Right cardiac atrium (tissue), 5 donors: ENCODE results near the gene CDS2. TPM values are rescaled to one million over a fixed set of nuclear protein-coding genes. Genes with fewer than 3 reads are reported as not detected.

ENCODE experiments used
- ATAC-seq, 2 donors: fragments of 200-7000 bp; cut with Tn5 transposase; one replicate each; pipeline versions ENCODE4 v1.8.0 to v1.9.1; 2020; ENCODE audit warnings: moderate library complexity in 2 of 2, mild to moderate bottlenecking in 1 of 2
- DNase-seq, 3 donors: peaks; one replicate each; pipeline ENCODE4 v3.0.0-alpha.2; 2020
- H3K27ac ChIP-seq: one replicate; pipeline ENCODE4 v1.5.1; 2013; ENCODE audit warnings: mild to moderate bottlenecking, low read length, control low read depth, moderate library complexity
- H3K27me3 ChIP-seq: one replicate; pipeline ENCODE4 v1.6.1; 2013; ENCODE audit not compliant: control insufficient read depth, insufficient read depth
- H3K4me1 ChIP-seq: one replicate; pipeline ENCODE4 v1.6.1; 2013; ENCODE audit warnings: low read length; ENCODE audit not compliant: control insufficient read depth, insufficient read depth
- H3K4me3 ChIP-seq: one replicate; pipeline ENCODE4 v1.5.1; 2013; ENCODE audit warnings: low read length, control low read depth
- H3K9me3 ChIP-seq: one replicate; pipeline ENCODE4 v1.6.1; 2013; ENCODE audit warnings: low read length; ENCODE audit not compliant: control insufficient read depth
- WGBS: extraction: QIAGEN DNeasy Blood & Tissue Kit; methylation state at CpG from one replicate; pipeline ENCODE4 v1.1.7; 2013; 5-methylcytosine and 5-hydroxymethylcytosine counted together
- intact Hi-C, 4 donors: fragments of 100-400 bp; cut with DNase I; formaldehyde crosslinking; loops; one replicate each; pipeline versions ENCODE4 v1.11.0 to v1.14.0; 2022 to 2023
- polyA plus RNA-seq: library from polyadenylated mRNA; stranded (reverse); fragments of 200-250 nt; gene quantifications from one replicate; pipeline ENCODE4 v1.2.3, GENCODE V29; 2013
- total RNA-seq, 4 donors: library from RNA; stranded (reverse); fragmentation: NEBNext Ultra II Directional; extraction: Animal tissue kit (Norgen Biotek cat#: 25700); gene quantifications; one replicate each; pipeline ENCODE4 v1.2.1, GENCODE V29; 2021
- donor health status: healthy with polysubstance abuse.
- donor health status: DM: no; HTN: yes; CAD: no.
- donor health status: DM: no; HTN: no; CAD: no.
- donor health status: DM: no; HTN: yes; CAD: no; lungs with severe emphysema.
- donor health status: DM: yes; HTN: yes; CAD: no.

The CDS2 gene
- total and polyA plus RNA-seq, 5 donors, result 29.1 to 98.6 (median 87.9) TPM

GRCh38 chr20:5140195-5140594 lies 13.4 kb downstream of the CDS2 start:
- H3K4me3 ChIP-seq, result no peak overlapping the region
- no peak overlapping the region for H3K27ac ChIP-seq
- no peaks in the 10 kb centered on the region for H3K27me3 ChIP-seq
- intact Hi-C loops, result no loop called here
- no peaks in the 10 kb centered on the region for H3K9me3 ChIP-seq
- H3K4me1 ChIP-seq, result peaks cover 13% of the 10 kb centered on the region
- ATAC-seq, result no peak
- no peak for DNase-seq

GRCh38 chr20:5141615-5142014 lies 14.8 kb downstream of the CDS2 start:
- Histone ChIP-seq H3K4me1 (peaks cover 10% of the 10 kb centered on the region), H3K4me3 (no peak overlapping the region), H3K27ac (no peak overlapping the region), H3K27me3 (no peaks in the 10 kb centered on the region), H3K9me3 (no peaks in the 10 kb centered on the region)
- WGBS, result 33% methylated on average over 2 of the region's 2 CpGs
- DNase-seq (no peak), ATAC-seq (peak in 1 of 2 donors; percentile 17)
- intact Hi-C loops, result no loop called here

GRCh38 chr20:5143851-5144250 lies 17.0 kb downstream of the CDS2 start:
- Histone ChIP-seq H3K27ac (no peak overlapping the region), H3K4me1 (peaks cover 22% of the 10 kb centered on the region)
- intact Hi-C loops, result no loop called here

GRCh38 chr20:5145365-5146098 lies 18.7 kb downstream of the CDS2 start:
- H3K9me3 ChIP-seq, result no peaks in the 10 kb centered on the region
- DNase-seq (no peak), ATAC-seq (no peak)
- WGBS, result 50% methylated on average over 5 of the region's 5 CpGs
- H3K4me1 ChIP-seq, result peaks cover 28% of the 10 kb centered on the region
- H3K27me3 ChIP-seq, result no peaks in the 10 kb centered on the region
- H3K27ac ChIP-seq, result no peak overlapping the region
- no peak overlapping the region for H3K4me3 ChIP-seq
- intact Hi-C loops, result no loop called here

More at GRCh38 chr20:5143851-5144250, 17.0 kb downstream of the CDS2 start:
- ATAC-seq (no peak), DNase-seq (no peak)
- 97% methylated on average over 5 of the region's 5 CpGs for WGBS
- Histone ChIP-seq H3K27me3 (no peaks in the 10 kb centered on the region), H3K9me3 (no peaks in the 10 kb centered on the region), H3K4me3 (no peak overlapping the region)

GRCh38 chr20:5146099-5146668 lies 19.4 kb downstream of the CDS2 start:
- Histone ChIP-seq H3K27ac (no peak overlapping the region), H3K4me3 (no peak overlapping the region), H3K4me1 (peaks cover 30% of the 10 kb centered on the region), H3K9me3 (no peaks in the 10 kb centered on the region), H3K27me3 (no peaks in the 10 kb centered on the region)
- DNase-seq, result no peak
- no peak for ATAC-seq
- 78% methylated on average over 6 of the region's 6 CpGs for WGBS
- intact Hi-C loops, result no loop called here

GRCh38 chr20:5146871-5147592 lies 20.2 kb downstream of the CDS2 start:
- no peak overlapping the region for H3K27ac ChIP-seq
- H3K4me1 ChIP-seq, result peaks cover 28% of the 10 kb centered on the region

GRCh38 chr20:5148581-5148980 lies 21.8 kb downstream of the CDS2 start:
- ATAC-seq, result no peak
- H3K4me3 ChIP-seq, result no peak overlapping the region

More at GRCh38 chr20:5146871-5147592, 20.2 kb downstream of the CDS2 start:
- DNase-seq (no peak), ATAC-seq (peak in 1 of 2 donors; percentile 20)
- no peaks in the 10 kb centered on the region for H3K9me3 ChIP-seq
- no peaks in the 10 kb centered on the region for H3K27me3 ChIP-seq
- H3K4me3 ChIP-seq, result no peak overlapping the region
- 69% methylated on average over 2 of the region's 2 CpGs for WGBS
- intact Hi-C loops, result no loop called here

GRCh38 chr20:5149892-5150225 lies 23.1 kb downstream of the CDS2 start:
- Histone ChIP-seq H3K27ac (peak overlapping the region; percentile 72), H3K4me3 (no peak overlapping the region), H3K4me1 (peaks cover 31% of the 10 kb centered on the region), H3K27me3 (no peaks in the 10 kb centered on the region), H3K9me3 (no peaks in the 10 kb centered on the region)
- DNase-seq (no peak), ATAC-seq (no peak)
- intact Hi-C loops, result no loop called here
- WGBS, result 80% methylated on average over 3 of the region's 3 CpGs

More at GRCh38 chr20:5148581-5148980, 21.8 kb downstream of the CDS2 start:
- no peaks in the 10 kb centered on the region for H3K9me3 ChIP-seq
- DNase-seq, result no peak
- H3K27me3 ChIP-seq, result no peaks in the 10 kb centered on the region
- 34% methylated on average over 6 of the region's 6 CpGs for WGBS
- intact Hi-C loops, result no loop called here
- H3K4me1 ChIP-seq, result peaks cover 26% of the 10 kb centered on the region
- peak overlapping the region; percentile 73 for H3K27ac ChIP-seq

GRCh38 chr20:5150226-5151076 lies 23.6 kb downstream of the CDS2 start:
- ATAC-seq, result peak; percentile 34 to 44
- Histone ChIP-seq H3K9me3 (no peaks in the 10 kb centered on the region), H3K27ac (peak overlapping the region; percentile 72), H3K4me1 (peaks cover 31% of the 10 kb centered on the region), H3K4me3 (no peak overlapping the region), H3K27me3 (no peaks in the 10 kb centered on the region)
- WGBS, result 75% methylated on average over 13 of the region's 13 CpGs
- DNase-seq, result peak in 1 of 3 donors; percentile 46
- intact Hi-C loops, result no loop called here

GRCh38 chr20:5153152-5153467 lies 26.3 kb downstream of the CDS2 start:
- Histone ChIP-seq H3K9me3 (no peaks in the 10 kb centered on the region), H3K27me3 (no peaks in the 10 kb centered on the region), H3K4me3 (no peak overlapping the region), H3K4me1 (peaks cover 29% of the 10 kb centered on the region), H3K27ac (no peak overlapping the region)
- no peak for DNase-seq
- 76% methylated on average over 3 of the region's 3 CpGs for WGBS
- ATAC-seq, result no peak
- intact Hi-C loops, result no loop called here
